ENCODE measurements around the gene ZNF544. TPM values are rescaled to one million over a fixed set of nuclear protein-coding genes. Genes with fewer than 3 reads are reported as not detected.

Gene ZNF544
- total and polyA plus RNA-seq, 2 of the 8 experiments (the other 6 are each of a cell fraction or from before 2014, with no cell fraction given), result 48.8 to 60.8 TPM

- peaks cover 15 to 70% (median 45%) of the 10 kb centered on the region in 4 experiments; a peak in 7 of 8 replicates for H3K36me3 ChIP-seq (ENCODE audit: control insufficient read depth in 2 of 4, insufficient read depth in 4 of 4, low read length in 3 of 4)
- FAIRE-seq, result no peak
- WGBS, 2 experiments (ENCODE audit: extremely low coverage in 1 of 2, insufficient coverage in 1 of 2, insufficient read length in 1 of 2, insufficient replicate concordance in 2 of 2, low coverage in 1 of 2, low lambda C conversion rate in 2 of 2, missing lambda C conversion rate in 1 of 2), result 97% methylated on average over 3 of the region's 3 CpGs; no CpG with 5 or more reads in 1 of the 2 experiments
These were observed 36.4 kb downstream of the ZNF544 start for GRCh38 chr19:58265100-58265499.

More at GRCh38 chr19:58265100-58265499, 36.4 kb downstream of the ZNF544 start:
- Histone ChIP-seq H3K9me3 (ENCODE audit: insufficient read depth in 2 of 2, low read depth in 1 of 2, low read length in 1 of 2) (peaks cover 64 to 77% of the 10 kb centered on the region in 2 experiments), H3K23me2 (ENCODE audit: low read depth, low read length) (no peaks in the 10 kb centered on the region), H3K27ac (ENCODE audit: low read depth, low read length) (no peak overlapping the region), H4K20me1 (replicated peaks in 1 of 2; ENCODE audit: control insufficient read depth in 1 of 2, insufficient read depth in 2 of 2, low read length in 2 of 2) (no peaks in the 10 kb centered on the region), H2BK5ac (ENCODE audit: low read depth, low read length) (no peak overlapping the region), H3K4me2 (ENCODE audit: insufficient read depth in 1 of 2, low read depth in 2 of 2, low read length in 2 of 2) (no peak overlapping the region), H2AFZ (ENCODE audit: low read length) (no peak overlapping the region), H3K18ac (ENCODE audit: extremely low read depth, low read length) (no peak overlapping the region), H3K27me3 (replicated peaks in 1 of 4; ENCODE audit: control insufficient read depth in 3 of 4, extremely low read depth in 1 of 4, insufficient read depth in 3 of 4, low read length in 3 of 4) (no peaks in the 10 kb centered on the region), H3K4ac (replicated peaks; ENCODE audit: insufficient read length, low read depth, low read length) (no peak overlapping the region), H4K8ac (ENCODE audit: extremely low read depth, insufficient read depth, low read length) (no peak overlapping the region), H2BK120ac (replicated peaks; ENCODE audit: low read depth, low read length) (no peak overlapping the region), H2AK5ac (ENCODE audit: low read depth, low read length) (no peak overlapping the region), H2BK15ac (ENCODE audit: low read length) (no peak overlapping the region), H3K14ac (ENCODE audit: insufficient read length) (no peak overlapping the region), H4K5ac (ENCODE audit: insufficient read length, low read depth, low read length) (no peak overlapping the region), H3K4me3 (ENCODE audit: extremely low read depth in 1 of 4, insufficient read depth in 2 of 4, low read depth in 3 of 4, low read length in 4 of 4) (no peak overlapping the region), H3K79me2 (ENCODE audit: control insufficient read depth in 1 of 2, insufficient read depth in 2 of 2, low read length in 2 of 2) (no peaks in the 10 kb centered on the region), H4K91ac (replicated peaks; ENCODE audit: insufficient read length, low read length) (no peak overlapping the region), H3K23ac (ENCODE audit: insufficient read length) (no peak overlapping the region), H3K4me1 (replicated peaks in 1 of 4; ENCODE audit: control insufficient read depth in 3 of 4, insufficient read depth in 4 of 4, low read length in 3 of 4) (no peaks in the 10 kb centered on the region), H2BK12ac (ENCODE audit: low read depth, low read length) (no peak overlapping the region), H3K79me1 (ENCODE audit: low read depth, low read length) (no peaks in the 10 kb centered on the region), H3K56ac (replicated peaks; ENCODE audit: insufficient read length, low read depth, low read length) (no peak overlapping the region), H3K9ac (replicated peaks in 1 of 4; ENCODE audit: extremely low read depth in 1 of 4, low read depth in 3 of 4, low read length in 3 of 4) (no peak overlapping the region), H2BK20ac (ENCODE audit: low read length) (no peak overlapping the region)
- ChIA-PET CTCF (ENCODE audit: partially characterized antibody) (no interaction called here), POLR2A (ENCODE audit: partially characterized antibody) (interaction anchor here (1.2 to 12.7 kb wide), 5 partner anchors 8 to 52 kb away, joined by 3 to 152 read pairs (median 38); partner anchors contain the start of gene ZNF544)
- TF ChIP-seq RXRA (IDR thresholded peaks at IDR 0.05; ENCODE audit: insufficient read depth, low read depth, low read length) (no peak), MAFK (IDR thresholded peaks at IDR 0.05; ENCODE audit: low read depth, low read length) (no peak), POU5F1 (IDR thresholded peaks at IDR 0.05; ENCODE audit: low read depth, low read length) (no peak), SP1 (IDR thresholded peaks at IDR 0.05; ENCODE audit: low read depth, low read length) (no peak), E2F6 (IDR thresholded peaks at IDR 0.05) (no peak), RFX5 (IDR thresholded peaks at IDR 0.05; ENCODE audit: borderline replicate concordance, low read depth, low read length) (no peak), BACH1 (IDR thresholded peaks at IDR 0.05; ENCODE audit: low read length) (no peak), SIX5 (IDR thresholded peaks at IDR 0.05; ENCODE audit: low read depth, low read length) (no peak), POLR2A (IDR thresholded peaks at IDR 0.05; ENCODE audit: control extremely low read depth in 1 of 2, low read depth in 2 of 2, low read length in 2 of 2) (no peak), CBX8 (IDR thresholded peaks at IDR 0.05; ENCODE audit: borderline replicate concordance, low read depth, low read length) (no peak)
- TF ChIP-seq, protein P1, sequence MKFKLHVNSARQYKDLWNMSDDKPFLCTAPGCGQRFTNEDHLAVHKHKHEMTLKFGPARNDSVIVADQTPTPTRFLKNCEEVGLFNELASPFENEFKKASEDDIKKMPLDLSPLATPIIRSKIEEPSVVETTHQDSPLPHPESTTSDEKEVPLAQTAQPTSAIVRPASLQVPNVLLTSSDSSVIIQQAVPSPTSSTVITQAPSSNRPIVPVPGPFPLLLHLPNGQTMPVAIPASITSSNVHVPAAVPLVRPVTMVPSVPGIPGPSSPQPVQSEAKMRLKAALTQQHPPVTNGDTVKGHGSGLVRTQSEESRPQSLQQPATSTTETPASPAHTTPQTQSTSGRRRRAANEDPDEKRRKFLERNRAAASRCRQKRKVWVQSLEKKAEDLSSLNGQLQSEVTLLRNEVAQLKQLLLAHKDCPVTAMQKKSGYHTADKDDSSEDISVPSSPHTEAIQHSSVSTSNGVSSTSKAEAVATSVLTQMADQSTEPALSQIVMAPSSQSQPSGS (IDR thresholded peaks at IDR 0.05; ENCODE audit: low read length), result no peak
- DNase-seq (ENCODE audit: low read depth in 1 of 2, low spot score in 2 of 2), result no peak

Measured in H1 (cell line).